NCI-H524 (cell line): ENCODE measurements around the gene CCDC127.
"Not testable (repeated sequence)": the region's sequence is repeated elsewhere in the genome, so short reads cannot be mapped to it uniquely, and the experiment has no call there.

Experiments
- DNase-seq, 2 experiments: peaks; one replicate each; lab custom pipeline; 2025; lab: John Stamatoyannopoulos, UW

The CCDC127 gene

GRCh38 chr5:204001-204400 is 14.0 kb downstream of the CCDC127 start:
- no peak for DNase-seq

- no peak for DNase-seq
Measured at GRCh38 chr5:203246-203930, 14.6 kb downstream of the CCDC127 start.

GRCh38 chr5:201672-202071 is 16.3 kb downstream of the CCDC127 start:
- DNase-seq: no peak

- no peak for DNase-seq
Measured at GRCh38 chr5:200985-201384, 17.0 kb downstream of the CCDC127 start.

- DNase-seq: no peak
Measured at GRCh38 chr5:199950-200645, 17.9 kb downstream of the CCDC127 start.

GRCh38 chr5:199197-199949 is 18.6 kb downstream of the CCDC127 start:
- DNase-seq: peak in 1 of 2 experiments; percentile 41

- no peak for DNase-seq
Measured at GRCh38 chr5:198516-199196, 19.3 kb downstream of the CCDC127 start.

- DNase-seq: no peak
Measured at GRCh38 chr5:197892-198489, 20.0 kb downstream of the CCDC127 start.

- not testable (repeated sequence) for DNase-seq
Measured at GRCh38 chr5:197031-197430, 20.9 kb downstream of the CCDC127 start.

- no peak for DNase-seq
Measured at GRCh38 chr5:196350-196749, 21.6 kb downstream of the CCDC127 start.

- no peak for DNase-seq
Measured at GRCh38 chr5:195401-196160, 22.4 kb downstream of the CCDC127 start.

- no peak for DNase-seq
Measured at GRCh38 chr5:194603-195209, 23.2 kb downstream of the CCDC127 start.

GRCh38 chr5:194102-194501 is 23.9 kb downstream of the CCDC127 start:
- no peak for DNase-seq

GRCh38 chr5:192970-193831 is 24.8 kb downstream of the CCDC127 start:
- no peak for DNase-seq

- no peak for DNase-seq
Measured at GRCh38 chr5:192691-192969, 25.3 kb downstream of the CCDC127 start.

GRCh38 chr5:191949-192690 is 25.8 kb downstream of the CCDC127 start:
- DNase-seq: no peak

- DNase-seq: no peak
Measured at GRCh38 chr5:191036-191948, 26.7 kb downstream of the CCDC127 start, which contains the start of gene LRRC14B. LRRC14B (plus strand) TSS chr5:191495; CDS start chr5:191539, 44 bp downstream.

GRCh38 chr5:190366-191035 is 27.5 kb downstream of the CCDC127 start:
- DNase-seq: no peak
